BLaER1 treated with 17β-estradiol and CSF1 and Interleukin-3, amounts not matched to agents 10 nM and 100 nM (cell line): ENCODE results near the gene TLE2.

Experiments
- H3K27ac ChIP-seq, 11 experiments: shearing (Covaris generic); formaldehyde crosslinking; 2 replicates each; pipeline ENCODE4 v1.8.1; 2022
- H3K27me3 ChIP-seq, 11 experiments: shearing (Covaris generic); formaldehyde crosslinking; 2 replicates each; pipeline ENCODE4 v1.8.1; 2022
- H3K36me3 ChIP-seq, 11 experiments: shearing (Covaris generic); formaldehyde crosslinking; 2 replicates each; pipeline ENCODE4 v1.8.1; 2022
- H3K4me1 ChIP-seq, 10 experiments: shearing (Covaris generic); formaldehyde crosslinking; 2 replicates each; pipeline ENCODE4 v1.8.1; 2022
- H3K4me2 ChIP-seq, 11 experiments: shearing (Covaris generic); formaldehyde crosslinking; 2 replicates each; pipeline ENCODE4 v1.8.1; 2022
- H3K4me3 ChIP-seq, 10 experiments: shearing (Covaris generic); formaldehyde crosslinking; 2 replicates each; pipeline ENCODE4 v1.8.1; 2022
- H3K9ac ChIP-seq, 11 experiments: shearing (Covaris generic); formaldehyde crosslinking; 2 replicates each; pipeline ENCODE4 v1.8.1; 2022
- H3K9me3 ChIP-seq, 11 experiments: shearing (Covaris generic); formaldehyde crosslinking; replicated peaks in 1 of 11; 2 replicates each; pipeline ENCODE4 v1.8.1; 2022
- H4K20me1 ChIP-seq, 11 experiments: shearing (Covaris generic); formaldehyde crosslinking; 2 replicates each; pipeline ENCODE4 v1.8.1; 2022
- Cebpa-rat ChIP-seq, 11 experiments: shearing (Covaris generic); IDR thresholded peaks; 2 replicates each; pipeline ENCODE4 v1.8.1; 2022

TLE2 gene

DNA sequence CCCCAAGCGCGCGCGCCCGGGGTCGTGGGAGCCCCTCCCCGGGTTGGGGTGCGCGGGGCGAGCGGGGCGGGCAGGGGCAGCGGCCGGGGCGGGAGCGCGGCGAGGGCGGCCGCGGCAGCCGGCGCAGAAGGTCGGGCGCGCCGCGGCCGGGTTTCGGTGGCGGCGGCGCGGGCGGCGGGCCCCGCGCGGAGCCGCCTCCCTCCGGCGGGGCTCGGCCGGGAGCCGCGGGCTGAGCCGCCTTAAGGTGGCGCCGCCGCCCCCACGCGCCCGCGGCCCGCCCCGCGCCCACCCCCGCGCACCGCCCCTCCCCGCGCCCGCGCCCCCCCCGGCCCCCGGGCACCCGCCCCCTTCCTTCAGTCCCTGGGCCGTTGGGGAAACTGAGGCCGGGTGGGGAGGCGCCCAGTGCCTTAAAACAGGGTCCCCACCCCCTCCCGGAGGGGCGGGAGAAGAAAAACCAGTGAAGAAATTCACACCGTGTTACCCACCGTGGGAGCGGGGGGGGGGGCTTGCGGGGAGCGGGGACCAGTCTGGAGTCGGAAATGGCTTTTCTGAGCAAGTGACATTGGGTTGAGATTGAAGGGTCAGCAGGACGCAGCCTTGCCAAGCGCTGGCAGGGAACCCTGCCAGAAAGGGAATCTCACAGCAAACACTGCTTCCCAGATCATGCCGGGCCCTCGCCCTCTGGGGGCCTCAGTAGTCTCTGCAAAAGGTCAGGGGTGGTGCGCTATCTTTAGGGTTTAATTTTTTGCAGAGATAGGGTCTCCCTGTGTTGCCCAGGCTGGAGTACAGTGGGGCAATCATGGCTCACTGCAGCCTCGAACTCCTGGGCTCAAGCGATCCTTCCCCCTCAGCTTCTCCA, at the start of gene TLE2:
Gene TLE2 (minus strand): TSS at position 216 of the 859 bp plus-strand sequence. CDS start 376 bp downstream, outside the sequence.
- Histone ChIP-seq H3K27me3 (peaks cover 74 to 91% (median 84%) of the 10 kb centered on the region in 11 experiments), H3K4me3 (peak within 1 kb of the TSS; percentile 48 to 70 (median 59)), H3K27ac (no peak within 1 kb of the TSS), H3K36me3 (no peaks in the 10 kb centered on the region), H3K9ac (peak within 1 kb of the TSS in 10 of 11 experiments; percentile 33 to 69 (median 60); a peak in 15 of 22 replicates), H3K4me2 (peak within 1 kb of the TSS; percentile 80 to 90 (median 83)), H4K20me1 (peaks cover 0 to 17% (median 0%) of the 10 kb centered on the region in 11 experiments; a peak in 3 of 22 replicates), H3K4me1 (peaks cover 9 to 28% (median 19%) of the 10 kb centered on the region in 10 experiments), H3K9me3 (peaks cover 0 to 7% (median 0%) of the 10 kb centered on the region in 11 experiments; a peak in 4 of 22 replicates)
- TF ChIP-seq Cebpa-rat (IDR thresholded peaks at IDR 0.05), result no peak

DNA sequence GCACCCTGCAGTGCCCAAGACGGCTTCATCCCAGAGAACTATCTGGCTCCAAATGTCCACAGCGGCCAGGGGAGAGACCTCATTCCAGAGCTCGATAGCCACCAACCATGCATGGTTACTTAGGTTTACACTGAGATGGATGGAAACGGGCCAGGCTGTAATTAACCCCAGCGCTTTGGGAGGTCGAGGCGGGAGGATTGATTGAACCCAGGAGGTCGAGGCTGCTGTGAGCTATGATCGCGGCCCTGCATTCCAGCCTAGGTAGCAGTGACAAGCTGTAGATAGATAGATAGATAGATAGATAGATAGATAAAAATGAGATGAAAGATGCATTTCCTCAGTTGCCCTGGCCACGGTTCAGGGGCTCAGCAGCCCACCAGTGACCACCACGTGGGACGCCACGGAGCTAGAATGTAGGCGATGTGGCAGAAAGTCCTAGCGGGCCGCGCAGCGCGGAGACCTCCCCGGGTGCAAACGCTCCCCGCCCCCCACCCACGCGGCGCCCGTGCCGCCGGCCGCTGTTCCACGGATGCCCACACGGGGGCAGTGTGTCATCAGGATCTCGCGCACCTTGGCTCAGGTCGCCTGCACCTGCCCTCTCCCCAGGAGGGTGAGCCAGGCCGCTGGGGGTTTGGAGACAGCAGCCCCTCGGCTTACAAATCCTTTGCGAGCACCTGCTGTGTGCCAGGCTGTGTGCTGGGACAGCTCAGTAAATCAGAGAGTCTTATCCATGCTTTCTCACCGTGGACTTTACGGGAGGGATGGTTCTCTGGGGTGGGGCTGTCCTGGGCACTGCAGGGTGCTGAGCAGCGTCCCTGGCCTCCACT, 46.7 kb upstream of the TLE2 start:
- Histone ChIP-seq H4K20me1 (no peaks in the 10 kb centered on the region; a peak in 2 of 22 replicates), H3K4me3 (no peak overlapping the region; a peak in 1 of 20 replicates), H3K36me3 (no peaks in the 10 kb centered on the region), H3K27ac (no peak overlapping the region), H3K27me3 (peaks cover 0 to 4% (median 0%) of the 10 kb centered on the region in 11 experiments; a peak in 1 of 22 replicates), H3K9me3 (no peaks in the 10 kb centered on the region), H3K4me2 (peak overlapping the region; percentile 63 to 93 (median 69)), H3K4me1 (peaks cover 0 to 36% (median 22%) of the 10 kb centered on the region in 10 experiments; a peak in 17 of 20 replicates), H3K9ac (peak overlapping the region in 3 of 11 experiments; percentile 11 to 14 (median 12); a peak in 1 of 22 replicates)
- no peak for TF ChIP-seq Cebpa-rat (IDR thresholded peaks at IDR 0.05)

DNA sequence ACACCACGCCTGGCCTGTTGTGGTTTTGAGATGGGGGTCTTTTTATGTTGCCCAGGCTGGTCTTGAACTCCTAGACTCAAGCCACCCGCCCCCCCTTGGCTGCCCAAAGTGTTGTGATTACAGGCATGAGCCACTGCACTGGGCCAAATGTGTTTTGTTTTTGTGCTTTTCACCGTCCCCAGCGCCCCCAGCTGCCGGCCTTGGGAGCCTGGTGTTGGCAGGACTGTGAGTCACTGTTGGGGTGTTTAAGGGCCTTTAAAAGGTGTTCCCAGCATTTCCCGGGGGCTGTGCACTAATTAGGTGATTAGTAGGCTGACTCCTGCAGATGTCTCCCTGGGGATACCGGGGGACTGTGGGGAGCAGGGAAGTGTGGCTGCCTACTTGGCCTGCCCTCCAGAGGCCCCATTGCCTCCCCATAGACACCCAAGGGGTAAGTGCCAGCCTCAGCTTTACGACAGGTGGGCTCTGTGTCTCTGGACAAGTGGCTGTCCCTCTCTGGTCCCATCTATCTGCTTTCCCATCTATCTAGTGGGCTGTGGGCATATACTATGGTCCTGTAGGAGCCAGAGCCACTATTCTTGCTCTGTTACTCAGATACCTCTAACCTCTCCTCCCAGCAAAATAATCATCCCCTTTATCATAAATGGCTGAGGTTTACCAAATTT, 45.0 kb upstream of the TLE2 start:
- no peak for TF ChIP-seq Cebpa-rat (IDR thresholded peaks at IDR 0.05)
- Histone ChIP-seq H3K27ac (no peak overlapping the region), H3K9me3 (no peaks in the 10 kb centered on the region), H3K36me3 (no peaks in the 10 kb centered on the region), H3K4me2 (peak overlapping the region in 3 of 11 experiments; percentile 2 to 64 (median 4); a peak in 1 of 22 replicates), H3K4me1 (peaks cover 0 to 36% (median 22%) of the 10 kb centered on the region in 10 experiments; a peak in 17 of 20 replicates), H4K20me1 (no peaks in the 10 kb centered on the region; a peak in 1 of 22 replicates), H3K27me3 (peaks cover 0 to 4% (median 0%) of the 10 kb centered on the region in 11 experiments; a peak in 1 of 22 replicates), H3K4me3 (no peak overlapping the region), H3K9ac (0 out of 22 replicates have a peak overlapping the region, but pooled peaks of 1 of the 11 experiments have one; percentile 19)

DNA sequence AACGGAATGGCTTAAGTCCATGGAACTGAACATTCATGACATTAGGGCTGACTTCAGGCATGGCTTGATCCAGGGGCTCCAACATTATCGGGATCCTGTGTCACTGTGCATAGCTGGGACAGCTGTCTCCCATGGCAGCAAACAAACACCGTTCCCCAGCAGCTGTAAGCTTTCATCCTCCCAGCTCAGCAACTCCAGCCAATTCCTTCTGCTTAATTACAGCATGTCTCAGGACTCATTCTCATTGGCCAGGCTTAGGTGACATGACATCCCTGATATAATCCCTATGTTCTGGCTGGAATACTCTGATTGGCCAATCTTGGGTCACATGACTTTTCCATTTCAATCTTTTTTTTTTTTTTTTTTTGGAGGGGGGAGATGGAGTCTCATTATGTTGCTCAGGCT, 44.1 kb upstream of the TLE2 start:
- Histone ChIP-seq H3K27me3 (peaks cover 0 to 4% (median 0%) of the 10 kb centered on the region in 11 experiments; a peak in 1 of 22 replicates), H3K27ac (no peak overlapping the region), H4K20me1 (no peaks in the 10 kb centered on the region; a peak in 1 of 22 replicates), H3K4me2 (no peak overlapping the region), H3K36me3 (no peaks in the 10 kb centered on the region), H3K4me1 (peaks cover 0 to 38% (median 24%) of the 10 kb centered on the region in 10 experiments; a peak in 17 of 20 replicates), H3K9ac (no peak overlapping the region), H3K4me3 (no peak overlapping the region), H3K9me3 (no peaks in the 10 kb centered on the region)
- TF ChIP-seq Cebpa-rat (IDR thresholded peaks at IDR 0.05), result no peak

DNA sequence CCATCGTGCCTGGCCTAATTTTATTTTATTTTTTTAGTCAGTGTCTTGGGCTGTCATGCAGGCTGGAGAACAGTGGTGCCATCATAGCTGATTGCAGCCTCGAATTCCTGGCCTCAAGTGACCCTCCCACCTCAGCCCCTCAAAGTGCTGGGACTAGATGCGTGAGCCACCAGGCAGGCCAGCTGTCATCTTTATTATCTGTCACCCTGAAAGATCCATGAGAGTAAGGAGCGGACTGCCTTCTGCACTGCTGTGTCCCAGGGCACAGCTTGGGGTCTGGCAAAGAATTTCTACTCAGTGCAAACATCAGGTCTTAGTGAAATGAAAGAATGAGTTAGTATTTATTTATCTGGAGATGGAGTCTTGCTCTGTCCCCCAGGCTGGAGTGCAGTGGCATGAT, 42.7 kb upstream of the TLE2 start:
- no peaks in the 10 kb centered on the region for H3K36me3 ChIP-seq
- H4K20me1 ChIP-seq, result no peaks in the 10 kb centered on the region; a peak in 1 of 22 replicates
- peaks cover 0 to 48% (median 31%) of the 10 kb centered on the region in 10 experiments; a peak in 17 of 20 replicates for H3K4me1 ChIP-seq
- peaks cover 0 to 3% (median 0%) of the 10 kb centered on the region in 11 experiments; a peak in 1 of 22 replicates for H3K27me3 ChIP-seq
- H3K27ac ChIP-seq, result no peak overlapping the region
- H3K9ac ChIP-seq, result no peak overlapping the region
- H3K9me3 ChIP-seq, result no peaks in the 10 kb centered on the region
- H3K4me2 ChIP-seq, result no peak overlapping the region
- TF ChIP-seq Cebpa-rat (IDR thresholded peaks at IDR 0.05), result no peak
- H3K4me3 ChIP-seq, result no peak overlapping the region

DNA sequence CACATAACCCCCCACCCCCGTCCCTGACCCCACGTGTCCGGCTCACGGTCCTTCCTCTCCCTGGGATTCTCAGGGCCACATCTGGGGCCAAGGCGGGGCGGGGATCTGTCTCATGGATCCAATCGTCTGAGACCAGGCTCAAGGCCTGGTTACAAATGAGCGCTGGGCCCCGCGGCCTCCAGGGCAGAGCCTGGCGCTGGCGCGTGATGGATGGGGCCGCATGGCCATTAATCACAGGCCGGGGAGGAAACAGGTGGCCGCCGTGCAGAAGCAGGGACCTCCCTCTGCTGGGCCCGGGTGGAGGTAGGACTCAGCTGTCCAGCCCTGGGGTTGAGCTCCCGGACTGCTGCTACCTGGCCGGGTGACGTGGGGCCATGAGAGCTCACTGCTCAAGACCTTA, 39.0 kb upstream of the TLE2 start:
- Histone ChIP-seq H4K20me1 (no peaks in the 10 kb centered on the region), H3K9me3 (no peaks in the 10 kb centered on the region), H3K27ac (no peak overlapping the region), H3K4me3 (no peak overlapping the region), H3K36me3 (no peaks in the 10 kb centered on the region), H3K4me1 (peaks cover 22 to 56% (median 43%) of the 10 kb centered on the region in 10 experiments), H3K9ac (peak overlapping the region in 1 of 11 experiments; percentile 9; a peak in 1 of 22 replicates), H3K4me2 (peak overlapping the region in 3 of 11 experiments; percentile 24 to 48 (median 42); a peak in 1 of 22 replicates), H3K27me3 (no peaks in the 10 kb centered on the region)
- TF ChIP-seq Cebpa-rat (IDR thresholded peaks at IDR 0.05), result no peak

DNA sequence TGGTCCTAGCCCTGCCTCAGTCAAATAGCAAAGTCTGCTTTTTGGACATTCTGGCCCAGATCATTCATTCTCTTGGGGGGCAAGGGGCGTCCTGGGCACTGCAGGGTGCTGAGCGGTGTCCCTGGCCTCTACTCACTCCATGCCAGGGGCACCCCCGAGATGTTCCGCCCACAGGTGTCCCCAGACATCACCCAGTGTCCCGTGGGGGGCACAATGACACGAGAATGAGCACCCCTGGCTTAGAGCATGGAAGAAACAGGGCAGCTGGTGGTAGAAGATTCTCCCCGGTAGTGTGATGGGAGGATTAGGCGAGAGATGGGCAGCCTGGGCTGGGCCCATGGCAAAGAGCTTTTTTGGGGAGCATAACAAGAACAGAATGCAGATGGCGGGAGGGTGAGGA, 38.5 kb upstream of the TLE2 start:
- TF ChIP-seq Cebpa-rat (IDR thresholded peaks at IDR 0.05), result no peak
- Histone ChIP-seq H3K4me1 (peaks cover 24 to 59% (median 46%) of the 10 kb centered on the region in 10 experiments), H3K4me2 (peak overlapping the region in 7 of 11 experiments; percentile 20 to 48 (median 42); a peak in 8 of 22 replicates), H3K27ac (no peak overlapping the region; a peak in 1 of 22 replicates), H3K27me3 (no peaks in the 10 kb centered on the region), H3K9me3 (no peaks in the 10 kb centered on the region), H3K36me3 (no peaks in the 10 kb centered on the region), H3K9ac (peak overlapping the region in 2 of 11 experiments; percentile 14 to 19; a peak in 1 of 22 replicates), H3K4me3 (no peak overlapping the region), H4K20me1 (no peaks in the 10 kb centered on the region)

DNA sequence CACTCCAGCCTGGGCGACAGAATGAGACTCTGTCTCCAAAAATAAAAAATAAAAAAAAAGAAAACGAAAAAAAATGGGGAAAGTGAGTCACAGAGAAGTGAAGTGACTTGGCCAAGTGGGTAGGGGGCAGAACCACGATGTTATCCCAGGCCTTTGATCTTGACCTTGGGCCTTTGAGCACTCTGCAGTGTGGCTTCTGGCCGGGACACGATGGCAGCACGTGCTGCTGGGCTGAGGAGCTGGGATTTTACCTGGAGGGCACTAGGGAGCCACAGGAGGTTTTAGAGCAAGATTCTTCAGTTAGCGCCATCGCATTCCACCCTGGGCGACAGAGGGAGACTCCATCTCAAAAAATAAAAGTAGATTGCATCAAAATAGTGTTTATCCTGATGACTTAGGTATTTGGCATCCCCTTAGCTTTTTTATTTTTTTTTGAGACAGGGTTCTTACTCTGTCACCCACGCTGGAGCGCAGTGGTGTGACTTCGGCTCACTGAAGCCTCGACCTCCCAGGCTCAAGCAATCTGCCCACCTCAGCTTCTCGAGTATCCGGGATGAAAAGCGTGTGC, 37.5 kb upstream of the TLE2 start:
- H3K9me3 ChIP-seq, result no peaks in the 10 kb centered on the region
- peaks cover 24 to 55% (median 46%) of the 10 kb centered on the region in 10 experiments for H3K4me1 ChIP-seq
- H4K20me1 ChIP-seq, result no peaks in the 10 kb centered on the region
- H3K36me3 ChIP-seq, result no peaks in the 10 kb centered on the region
- H3K4me2 ChIP-seq, result peak overlapping the region in 6 of 11 experiments; percentile 63 to 87 (median 78); a peak in 8 of 22 replicates
- no peak overlapping the region; a peak in 1 of 22 replicates for H3K9ac ChIP-seq
- no peaks in the 10 kb centered on the region for H3K27me3 ChIP-seq
- TF ChIP-seq Cebpa-rat (IDR thresholded peaks at IDR 0.05), result no peak
- peak overlapping the region in 3 of 11 experiments; percentile 58 to 74 (median 64); a peak in 3 of 22 replicates for H3K27ac ChIP-seq
- H3K4me3 ChIP-seq, result no peak overlapping the region
